NCI-H2171 treated with DMSO at 0.1 percent for 48 hours (cell line): Measurements from ENCODE around the gene CEACAM5.
A peak's percentile ranks its signal among the peaks of the same experiment; 100 is the strongest.
"Not testable (repeated sequence)": the region's sequence is repeated elsewhere in the genome, so short reads cannot be mapped to it uniquely, and the experiment has no call there.

ENCODE experiments used
- DNase-seq: peaks from one replicate; lab custom pipeline; 2025; lab: John Stamatoyannopoulos, UW

The CEACAM5 gene

DNA sequence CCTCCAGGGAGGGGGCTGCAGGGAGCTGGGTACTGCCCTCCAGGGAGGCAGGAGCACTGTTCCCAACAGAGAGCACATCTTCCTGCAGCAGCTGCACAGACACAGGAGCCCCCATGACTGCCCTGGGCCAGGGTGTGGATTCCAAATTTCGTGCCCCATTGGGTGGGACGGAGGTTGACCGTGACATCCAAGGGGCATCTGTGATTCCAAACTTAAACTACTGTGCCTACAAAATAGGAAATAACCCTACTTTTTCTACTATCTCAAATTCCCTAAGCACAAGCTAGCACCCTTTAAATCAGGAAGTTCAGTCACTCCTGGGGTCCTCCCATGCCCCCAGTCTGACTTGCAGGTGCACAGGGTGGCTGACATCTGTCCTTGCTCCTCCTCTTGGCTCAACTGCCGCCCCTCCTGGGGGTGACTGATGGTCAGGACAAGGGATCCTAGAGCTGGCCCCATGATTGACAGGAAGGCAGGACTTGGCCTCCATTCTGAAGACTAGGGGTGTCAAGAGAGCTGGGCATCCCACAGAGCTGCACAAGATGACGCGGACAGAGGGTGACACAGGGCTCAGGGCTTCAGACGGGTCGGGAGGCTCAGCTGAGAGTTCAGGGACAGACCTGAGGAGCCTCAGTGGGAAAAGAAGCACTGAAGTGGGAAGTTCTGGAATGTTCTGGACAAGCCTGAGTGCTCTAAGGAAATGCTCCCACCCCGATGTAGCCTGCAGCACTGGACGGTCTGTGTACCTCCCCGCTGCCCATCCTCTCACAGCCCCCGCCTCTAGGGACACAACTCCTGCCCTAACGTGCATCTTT lies 7.8 kb upstream of the CEACAM5 start:
- DNase-seq = no peak

- DNase-seq = no peak
These were observed 6.9 kb upstream of the CEACAM5 start for GRCh38 chr19:41701401-41702075.

- no peak for DNase-seq
These were observed 6.2 kb upstream of the CEACAM5 start for GRCh38 chr19:41702171-41702651.

DNA sequence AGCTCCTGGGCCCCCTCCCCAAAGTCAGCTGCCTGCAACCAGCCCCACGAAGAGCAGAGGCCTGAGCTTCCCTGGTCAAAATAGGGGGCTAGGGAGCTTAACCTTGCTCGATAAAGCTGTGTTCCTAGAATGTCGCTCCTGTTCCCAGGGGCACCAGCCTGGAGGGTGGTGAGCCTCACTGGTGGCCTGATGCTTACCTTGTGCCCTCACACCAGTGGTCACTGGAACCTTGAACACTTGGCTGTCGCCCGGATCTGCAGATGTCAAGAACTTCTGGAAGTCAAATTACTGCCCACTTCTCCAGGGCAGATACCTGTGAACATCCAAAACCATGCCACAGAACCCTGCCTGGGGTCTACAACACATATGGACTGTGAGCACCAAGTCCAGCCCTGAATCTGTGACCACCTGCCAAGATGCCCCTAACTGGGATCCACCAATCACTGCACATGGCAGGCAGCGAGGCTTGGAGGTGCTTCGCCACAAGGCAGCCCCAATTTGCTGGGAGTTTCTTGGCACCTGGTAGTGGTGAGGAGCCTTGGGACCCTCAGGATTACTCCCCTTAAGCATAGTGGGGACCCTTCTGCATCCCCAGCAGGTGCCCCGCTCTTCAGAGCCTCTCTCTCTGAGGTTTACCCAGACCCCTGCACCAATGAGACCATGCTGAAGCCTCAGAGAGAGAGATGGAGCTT lies 4.7 kb upstream of the CEACAM5 start:
- no peak for DNase-seq

GRCh38 chr19:41705393-41706174 lies 2.8 kb upstream of the CEACAM5 start:
- no peak for DNase-seq

GRCh38 chr19:41706741-41707501 lies 1.5 kb upstream of the CEACAM5 start:
- peak; percentile 54 for DNase-seq

DNA sequence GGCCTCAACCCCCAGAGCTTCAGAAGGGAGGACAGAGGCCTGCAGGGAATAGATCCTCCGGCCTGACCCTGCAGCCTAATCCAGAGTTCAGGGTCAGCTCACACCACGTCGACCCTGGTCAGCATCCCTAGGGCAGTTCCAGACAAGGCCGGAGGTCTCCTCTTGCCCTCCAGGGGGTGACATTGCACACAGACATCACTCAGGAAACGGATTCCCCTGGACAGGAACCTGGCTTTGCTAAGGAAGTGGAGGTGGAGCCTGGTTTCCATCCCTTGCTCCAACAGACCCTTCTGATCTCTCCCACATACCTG lies 969 bp upstream of the CEACAM5 start:
- no peak for DNase-seq

DNA sequence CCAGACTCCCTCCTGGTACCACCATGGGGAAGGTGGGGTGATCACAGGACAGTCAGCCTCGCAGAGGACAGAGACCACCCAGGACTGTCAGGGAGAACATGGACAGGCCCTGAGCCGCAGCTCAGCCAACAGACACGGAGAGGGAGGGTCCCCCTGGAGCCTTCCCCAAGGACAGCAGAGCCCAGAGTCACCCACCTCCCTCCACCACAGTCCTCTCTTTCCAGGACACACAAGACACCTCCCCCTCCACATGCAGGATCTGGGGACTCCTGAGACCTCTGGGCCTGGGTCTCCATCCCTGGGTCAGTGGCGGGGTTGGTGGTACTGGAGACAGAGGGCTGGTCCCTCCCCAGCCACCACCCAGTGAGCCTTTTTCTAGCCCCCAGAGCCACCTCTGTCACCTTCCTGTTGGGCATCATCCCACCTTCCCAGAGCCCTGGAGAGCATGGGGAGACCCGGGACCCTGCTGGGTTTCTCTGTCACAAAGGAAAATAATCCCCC lies 505 bp upstream of the CEACAM5 start:
- no peak for DNase-seq

GRCh38 chr19:41709516-41709915 lies 1.1 kb downstream of the CEACAM5 start:
- not testable (repeated sequence) for DNase-seq

- DNase-seq = no peak
These were observed 1.7 kb downstream of the CEACAM5 start for GRCh38 chr19:41709951-41710645.

DNA sequence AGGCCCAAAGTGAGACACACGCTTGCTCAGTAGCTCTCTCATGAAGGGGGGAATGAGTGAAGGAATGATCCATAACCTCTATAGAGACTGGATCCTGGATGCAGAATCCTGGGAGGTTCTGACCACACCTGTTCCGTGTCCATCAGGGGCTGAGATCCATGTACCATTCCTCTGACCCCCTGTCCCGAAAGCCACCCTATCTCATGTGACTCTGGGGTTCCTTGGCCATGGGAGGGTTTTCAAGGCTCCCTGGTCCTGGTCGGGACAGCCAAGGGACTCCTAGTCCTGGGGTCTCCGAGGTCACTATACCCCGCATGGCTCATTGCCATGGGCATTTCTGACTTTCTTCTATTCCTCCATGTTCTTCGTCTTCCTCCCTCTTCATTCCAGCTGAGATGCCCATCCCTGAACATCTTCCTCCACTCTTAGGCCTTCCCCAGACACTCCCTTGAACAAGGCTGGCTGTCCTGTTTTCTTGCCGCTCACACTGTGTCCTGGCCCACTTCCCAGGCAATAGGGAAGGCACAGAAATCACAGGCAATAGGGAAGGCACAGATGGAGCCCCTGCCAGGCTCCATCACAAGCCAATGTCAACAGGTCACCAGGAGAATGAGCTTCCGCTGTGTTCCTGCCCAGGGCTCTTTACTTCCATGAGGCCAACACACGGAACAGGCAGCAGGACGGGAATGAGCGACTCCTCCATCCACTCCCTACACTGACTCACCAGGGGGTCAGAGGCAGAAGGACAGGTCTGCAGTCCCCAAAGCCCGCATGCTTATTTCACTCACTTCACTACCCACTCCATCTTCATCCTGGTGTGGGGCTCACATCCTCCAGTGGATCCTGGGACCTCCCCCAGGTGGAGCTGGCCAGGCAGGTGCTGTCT lies 3.2 kb downstream of the CEACAM5 start:
- no peak for DNase-seq

DNA sequence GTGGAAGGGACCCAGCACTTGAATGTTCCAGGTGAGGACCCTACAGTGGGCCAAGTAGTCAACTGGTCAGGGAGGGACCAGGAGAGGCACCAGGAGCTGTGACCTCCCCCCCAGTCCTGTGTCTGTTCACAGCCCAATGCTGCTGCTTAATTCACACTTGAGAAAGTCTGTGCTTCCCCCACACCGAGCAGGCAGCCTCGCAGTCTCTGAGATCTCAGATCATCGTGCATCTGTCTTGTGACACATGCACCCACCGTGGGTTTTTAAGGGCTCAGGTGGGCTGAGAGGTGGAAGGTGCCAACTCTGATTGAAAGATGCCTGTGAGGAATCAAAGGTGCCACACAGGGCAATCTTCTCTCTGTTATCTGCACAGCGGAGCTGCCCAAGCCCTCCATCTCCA lies 6.2 kb downstream of the CEACAM5 start:
- DNase-seq = no peak

DNA sequence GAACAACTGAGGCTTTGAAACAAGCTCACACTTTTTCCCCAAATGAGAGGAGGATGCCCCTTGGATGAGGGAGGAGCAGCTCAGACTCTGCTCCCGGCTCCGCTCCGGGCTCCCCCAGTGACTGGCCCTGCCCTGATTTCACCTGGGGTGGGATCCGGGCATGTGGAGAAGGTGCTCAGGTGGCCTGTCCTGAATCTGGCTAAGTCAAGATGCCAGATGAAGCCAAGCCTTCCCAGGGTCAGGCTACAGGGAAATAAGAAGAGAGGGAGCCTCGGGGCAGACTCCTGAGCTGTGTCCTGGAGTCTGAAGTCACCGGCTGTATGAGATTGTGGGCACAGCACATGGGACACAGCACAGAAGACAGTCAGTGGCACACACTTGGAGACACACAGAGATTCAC lies 10.3 kb downstream of the CEACAM5 start:
- DNase-seq = no peak

- DNase-seq = no peak
These were observed 11.7 kb downstream of the CEACAM5 start for GRCh38 chr19:41720103-41720502.

GRCh38 chr19:41726493-41726892 lies 18.1 kb downstream of the CEACAM5 start:
- DNase-seq = no peak

- DNase-seq = no peak
These were observed 25.7 kb downstream of the CEACAM5 start for GRCh38 chr19:41734156-41734555.

- DNase-seq = no peak
These were observed 26.2 kb downstream of the CEACAM5 start for GRCh38 chr19:41734585-41734984.

DNA sequence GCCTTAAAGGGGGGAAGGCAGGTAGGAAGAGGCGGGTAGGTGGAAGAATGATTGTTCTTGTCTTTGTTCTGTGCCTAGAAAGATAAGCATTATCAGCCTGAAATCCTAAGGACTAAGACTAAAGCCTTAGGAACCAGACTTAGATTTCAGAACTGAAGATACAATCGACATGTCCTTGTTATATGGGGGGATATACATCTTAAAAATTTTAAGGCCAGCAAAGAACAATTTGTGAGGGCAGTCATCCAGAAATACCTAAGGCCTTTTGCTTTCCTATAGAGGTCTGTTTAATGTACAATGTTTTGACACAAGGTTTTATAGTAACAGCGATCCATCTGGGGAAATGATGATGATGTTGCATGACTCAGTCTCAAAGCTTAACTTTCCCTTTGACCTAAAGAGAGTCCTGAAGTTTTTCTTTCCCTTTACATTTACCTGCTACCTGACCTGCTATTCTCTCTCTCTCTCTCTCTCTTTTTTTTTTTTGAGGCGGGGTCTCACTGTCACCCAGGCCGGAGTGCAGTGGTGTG lies 26.7 kb downstream of the CEACAM5 start:
- DNase-seq = no peak

- DNase-seq = no peak
These were observed 30.9 kb downstream of the CEACAM5 start for GRCh38 chr19:41739361-41739760.
